NCI-H510A treated with DMSO at 0.1 percent for 48 hours (cell line): ENCODE results near the gene RGN.
A peak's percentile ranks its signal among the peaks of the same experiment; 100 is the strongest.
"Not testable (repeated sequence)": the region's sequence is repeated elsewhere in the genome, so short reads cannot be mapped to it uniquely, and the experiment has no call there.

Experiments used
- DNase-seq: peaks from one replicate; lab custom pipeline; 2025; lab: John Stamatoyannopoulos, UW

Gene RGN

DNA sequence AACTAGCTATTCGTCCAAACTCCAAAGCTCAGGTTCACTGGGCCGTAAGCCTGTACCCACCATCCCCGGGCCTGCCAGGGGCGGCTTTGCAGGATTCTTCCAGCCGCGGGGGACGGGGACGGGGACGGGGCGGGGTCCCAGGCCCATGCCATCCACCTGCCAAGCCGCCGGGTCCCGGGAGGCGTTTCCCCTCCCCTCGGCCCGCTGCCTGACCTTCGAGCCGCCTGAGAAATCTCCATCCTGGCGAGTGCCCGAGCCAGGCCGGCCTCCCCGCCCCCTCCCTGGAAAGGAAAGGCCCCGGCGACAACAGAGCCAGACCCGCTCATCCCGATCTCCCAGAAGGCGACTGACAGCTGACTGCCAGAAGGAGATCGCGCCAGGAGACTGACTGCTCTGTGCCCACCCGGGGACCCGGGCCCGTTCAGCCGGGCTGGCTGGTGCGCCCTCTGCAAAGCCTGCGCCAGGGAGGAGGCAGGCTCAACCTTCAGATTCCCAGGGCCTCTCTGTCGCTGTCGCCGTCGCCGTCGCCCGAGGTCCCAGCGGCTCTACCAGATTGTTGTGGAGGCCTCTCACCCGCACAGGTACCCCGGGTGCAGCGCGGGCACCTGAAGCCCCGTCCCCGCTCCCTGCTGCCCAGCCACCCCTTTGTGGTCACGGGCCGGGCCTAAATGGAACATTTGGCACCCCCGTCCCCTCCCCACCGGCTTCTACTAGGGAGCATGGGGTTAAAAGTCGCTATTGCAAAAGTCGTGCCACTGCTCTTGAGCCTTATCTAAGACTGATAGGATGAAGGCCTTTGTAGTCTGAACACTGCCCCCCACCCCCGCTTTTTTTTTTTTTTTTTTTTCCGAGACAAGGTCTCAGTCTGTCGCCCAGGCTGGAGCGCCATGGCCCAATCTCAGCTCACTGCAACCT lies at the start of gene RGN:
Gene RGN, plus strand, starts transcription at position 315 of the 915 bp plus-strand sequence. CDS start 2,702 bp downstream, outside the sequence.
- DNase-seq = no peak

GRCh38 chrX:47030339-47030738 lies 47.9 kb upstream of the RGN start:
- peak; percentile 48 for DNase-seq

GRCh38 chrX:47047989-47048388 lies 30.3 kb upstream of the RGN start:
- DNase-seq = no peak

DNA sequence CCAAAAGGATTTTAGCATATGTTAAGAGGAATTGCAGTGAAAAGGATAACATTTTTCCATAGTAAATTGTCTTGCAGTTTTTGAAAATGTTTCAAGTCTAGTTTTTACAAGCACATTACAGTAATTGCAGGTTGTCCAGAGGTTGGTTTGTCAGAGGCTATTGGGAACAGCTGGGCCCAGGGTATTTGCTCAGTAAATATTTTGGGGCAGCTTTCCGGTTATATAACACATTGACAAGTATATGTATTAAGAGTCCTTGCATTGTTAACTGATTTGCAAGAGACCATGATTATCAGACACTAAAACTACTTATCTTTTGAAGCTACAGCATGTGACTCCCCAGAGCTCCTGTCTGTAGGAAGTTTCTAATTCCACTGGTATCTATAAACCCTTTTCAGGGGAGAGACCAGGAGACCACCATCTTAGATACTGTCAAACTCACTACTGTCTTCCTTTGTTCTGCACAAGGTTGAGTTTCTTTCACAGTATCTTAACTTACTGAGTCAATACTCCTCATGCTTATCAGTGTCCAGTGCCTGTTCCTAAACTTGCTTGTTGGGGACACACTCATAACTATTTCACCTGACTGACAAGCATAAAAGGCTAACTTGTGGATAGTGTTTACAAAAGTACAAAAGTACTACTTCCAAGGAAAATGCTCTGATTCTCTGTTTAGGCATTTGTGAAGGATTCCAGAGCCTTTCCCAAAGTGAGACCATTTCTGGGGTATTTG lies 18.9 kb upstream of the RGN start:
- DNase-seq = no peak

GRCh38 chrX:47060708-47061107 lies 17.5 kb upstream of the RGN start:
- no peak for DNase-seq

GRCh38 chrX:47061238-47061919 lies 16.9 kb upstream of the RGN start:
- DNase-seq = no peak

DNA sequence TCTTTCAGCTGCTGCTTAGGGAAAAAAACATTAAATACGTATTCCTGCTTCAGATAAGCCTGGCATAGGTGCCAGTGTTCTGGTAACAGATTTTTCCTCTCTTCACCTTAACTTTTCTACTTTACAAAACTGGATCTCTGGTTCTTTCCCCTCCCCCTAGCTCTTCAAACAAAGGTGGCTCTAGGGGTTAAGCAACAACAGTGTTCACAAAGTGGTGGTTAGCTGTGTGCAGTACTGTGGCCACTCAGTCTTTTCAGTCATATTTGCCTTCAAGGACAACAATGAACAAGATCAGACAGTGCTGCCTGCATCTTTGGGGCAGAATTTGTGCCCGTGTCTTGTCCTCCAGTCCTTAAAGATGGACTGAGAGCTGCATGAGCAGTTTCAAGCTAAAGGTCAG lies 15.1 kb upstream of the RGN start:
- DNase-seq = no peak

DNA sequence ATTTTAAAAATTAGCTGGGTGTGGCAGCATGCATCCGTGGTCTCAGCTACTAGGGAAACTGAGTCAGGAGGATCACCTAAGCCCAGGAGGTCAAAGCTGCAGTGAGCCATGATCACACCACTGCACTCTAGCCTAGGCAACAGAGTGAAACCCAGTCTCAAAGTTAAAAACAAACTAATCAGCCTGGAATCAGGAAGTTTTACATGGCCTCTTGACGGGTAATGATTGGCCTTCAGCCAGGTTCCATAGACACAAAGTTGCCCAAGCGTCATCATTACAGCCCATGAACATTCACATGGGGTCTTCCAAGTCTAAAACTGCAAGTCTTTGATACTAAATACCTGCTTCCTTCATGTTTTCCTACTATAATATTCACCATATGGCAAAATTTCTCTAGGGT lies 10.0 kb upstream of the RGN start:
- DNase-seq = no peak

DNA sequence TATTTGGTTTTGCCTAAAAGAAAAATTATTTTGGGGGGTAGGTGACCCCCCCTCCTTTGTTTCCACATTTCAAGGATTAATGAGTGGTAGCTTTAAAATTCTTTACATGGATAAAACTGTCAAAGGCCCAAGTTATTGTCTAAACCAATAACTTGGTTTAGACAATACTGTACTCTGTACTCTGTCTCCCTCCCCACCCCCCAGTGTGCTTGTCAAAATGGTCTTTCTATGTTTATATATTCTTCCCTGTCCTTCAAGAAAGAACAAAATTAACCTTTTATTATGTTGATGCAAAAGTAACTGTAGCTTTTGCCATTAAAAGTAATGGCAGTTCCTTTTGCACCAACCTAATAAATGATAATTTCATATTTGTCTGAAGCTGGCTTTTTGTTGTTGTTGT lies 9.5 kb upstream of the RGN start:
- DNase-seq = no peak

DNA sequence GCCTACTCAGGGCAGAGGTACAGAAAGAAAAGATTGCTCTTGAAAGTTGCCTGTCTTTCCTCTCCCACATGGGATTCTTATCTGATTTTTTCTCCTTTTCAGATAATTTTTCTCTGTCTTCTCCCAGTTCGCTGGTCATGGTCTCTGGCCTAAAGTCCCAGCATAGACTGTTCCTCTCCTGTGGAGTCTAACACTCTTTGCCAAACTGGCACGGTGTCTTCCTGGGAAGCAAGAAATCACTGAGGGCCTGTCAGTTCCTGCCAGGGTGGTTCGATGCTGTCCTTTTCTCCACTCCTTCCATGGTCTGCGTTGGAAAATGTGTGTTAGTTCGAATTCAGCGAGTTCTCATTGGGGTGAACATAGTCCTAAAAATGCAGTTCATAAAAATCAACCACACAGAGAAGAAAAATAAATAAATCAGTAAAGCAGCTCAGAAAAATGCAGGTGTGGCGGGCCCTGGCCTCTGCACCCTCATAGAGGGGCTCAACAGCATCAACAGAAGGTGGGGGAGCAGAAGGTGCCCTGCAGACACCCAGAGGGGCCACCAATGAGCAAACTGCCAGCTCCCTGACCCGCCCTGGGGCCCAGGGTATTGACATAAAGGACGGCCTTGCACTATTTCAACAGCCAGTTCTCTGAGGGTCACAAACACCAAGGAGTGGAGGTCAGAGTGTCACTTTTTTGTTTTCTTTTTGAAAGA lies 2.1 kb downstream of the RGN start:
- DNase-seq = no peak

DNA sequence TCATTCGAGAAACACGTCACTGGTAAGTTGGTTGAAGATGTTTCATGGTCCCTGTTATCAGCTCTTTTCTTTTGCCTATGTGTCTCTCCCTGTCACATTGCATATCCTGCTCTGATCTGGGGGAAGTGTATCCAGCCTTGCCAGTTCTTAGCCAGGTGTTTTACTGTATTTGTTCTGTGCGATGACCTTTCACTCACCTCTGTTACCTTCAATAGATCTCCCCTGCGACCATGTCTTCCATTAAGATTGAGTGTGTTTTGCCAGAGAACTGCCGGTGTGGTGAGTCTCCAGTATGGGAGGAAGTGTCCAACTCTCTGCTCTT lies 2.6 kb downstream of the RGN start:
- DNase-seq = no peak

- DNase-seq = no peak
Measured at GRCh38 chrX:47091149-47091775, 13.0 kb downstream of the RGN start.

DNA sequence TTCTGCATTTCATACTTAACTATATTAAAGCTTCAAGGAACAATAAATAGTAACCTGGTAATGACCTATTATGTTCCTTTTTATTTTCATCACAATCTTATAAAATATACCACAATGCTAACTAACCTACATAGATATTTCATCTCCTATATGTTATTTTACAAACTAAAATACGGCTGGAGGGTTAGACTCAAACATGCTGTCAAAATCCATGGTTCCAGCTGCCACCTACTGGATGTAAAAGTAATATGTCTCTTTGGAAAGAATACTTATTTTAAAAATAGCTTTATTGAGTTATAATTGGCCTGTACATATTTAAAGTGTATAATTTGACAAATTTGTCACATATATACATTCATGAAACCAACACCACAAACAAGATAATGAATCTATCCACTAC lies 15.0 kb downstream of the RGN start:
- DNase-seq = peak; percentile 15

DNA sequence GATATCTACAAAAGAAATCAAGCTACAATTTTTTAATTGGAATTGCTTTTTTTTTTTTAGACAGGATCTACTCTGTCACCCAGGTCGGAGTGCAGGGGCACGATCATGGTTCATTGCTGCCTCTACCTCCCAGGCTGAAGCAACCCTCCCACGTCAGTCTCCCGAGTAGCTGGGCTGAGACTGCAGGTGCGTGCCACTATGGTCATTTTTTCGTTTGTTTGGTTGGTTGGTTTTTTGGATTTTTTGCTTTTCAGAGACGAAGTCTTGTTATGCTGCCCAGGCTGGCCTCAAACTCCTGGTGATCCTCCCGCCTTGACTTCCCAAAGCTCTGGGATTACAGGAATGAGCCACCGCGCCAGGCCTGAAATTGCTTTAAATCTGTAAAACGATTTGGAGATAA lies 15.6 kb downstream of the RGN start:
- DNase-seq = no peak

DNA sequence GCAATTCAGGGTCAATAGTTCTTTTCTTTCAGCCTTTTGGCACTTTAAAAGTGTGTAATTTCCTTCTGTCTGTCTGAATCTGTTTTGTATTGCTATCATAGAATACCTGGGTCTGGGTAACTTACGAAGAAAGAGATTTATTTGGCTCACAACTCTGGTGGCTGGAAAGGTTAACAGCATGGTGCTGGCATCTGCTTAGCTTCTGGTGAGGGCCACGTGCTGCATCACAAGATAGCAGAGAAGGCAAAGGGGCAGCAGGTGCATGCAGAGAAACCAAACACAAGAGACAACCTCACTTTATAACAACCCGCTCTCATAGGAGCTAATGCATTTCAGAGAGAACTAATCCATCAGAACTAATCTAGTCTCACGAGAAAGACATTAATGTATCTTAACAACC lies 18.8 kb downstream of the RGN start:
- DNase-seq = no peak

GRCh38 chrX:47098338-47099094 lies 20.3 kb downstream of the RGN start:
- DNase-seq = no peak

DNA sequence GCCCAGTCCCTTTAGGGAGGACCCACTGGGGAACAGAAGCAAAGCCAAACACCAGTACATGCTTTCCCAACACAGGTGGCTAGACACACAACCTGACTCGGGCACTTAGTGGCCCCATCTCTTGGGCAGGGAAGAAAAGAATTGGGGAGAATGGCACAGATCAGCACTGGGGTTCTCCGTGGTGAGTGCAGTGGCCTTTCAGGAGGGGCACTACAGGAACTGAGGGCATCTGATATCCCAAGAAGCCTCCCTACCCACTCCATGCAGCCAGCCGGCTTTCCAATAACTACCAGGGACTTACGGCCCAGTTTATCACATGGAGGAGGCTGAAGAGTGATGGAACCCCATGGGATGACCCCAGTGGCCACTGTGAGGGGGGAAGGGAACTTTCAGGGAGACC lies 23.0 kb downstream of the RGN start:
- no peak for DNase-seq

- not testable (repeated sequence) for DNase-seq
Measured at GRCh38 chrX:47110936-47111615, 32.8 kb downstream of the RGN start.

DNA sequence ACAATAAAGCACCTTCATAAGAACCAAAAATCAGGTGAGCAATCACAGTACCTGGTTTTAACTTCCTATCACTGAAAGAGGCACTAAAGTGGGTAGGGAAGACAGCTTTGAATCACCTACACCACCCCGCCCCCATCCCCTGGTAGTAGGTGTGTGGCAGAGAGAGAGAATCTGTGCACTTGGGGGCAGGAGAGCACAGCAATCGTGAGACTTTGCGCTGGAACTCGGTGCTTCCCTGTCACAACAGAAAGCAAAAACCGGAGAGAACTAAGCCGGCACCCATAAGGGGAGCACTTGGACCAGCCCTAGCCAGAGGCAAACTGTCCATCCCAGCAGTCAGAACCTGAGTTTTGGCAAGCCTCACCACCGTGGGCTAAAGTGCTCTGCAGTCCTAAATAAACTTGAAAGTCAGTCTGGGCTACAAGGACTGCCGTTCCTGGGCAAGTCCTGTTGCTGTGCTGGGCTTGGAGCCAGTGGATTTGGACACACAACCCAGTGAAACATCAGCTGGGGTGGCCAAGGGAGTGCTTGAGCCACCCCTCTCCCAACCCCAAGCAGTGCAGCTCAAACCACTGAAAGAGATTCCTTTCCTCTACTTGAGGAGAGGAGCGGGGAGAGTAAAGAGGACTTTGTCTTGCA lies 34.2 kb downstream of the RGN start:
- no peak for DNase-seq

DNA sequence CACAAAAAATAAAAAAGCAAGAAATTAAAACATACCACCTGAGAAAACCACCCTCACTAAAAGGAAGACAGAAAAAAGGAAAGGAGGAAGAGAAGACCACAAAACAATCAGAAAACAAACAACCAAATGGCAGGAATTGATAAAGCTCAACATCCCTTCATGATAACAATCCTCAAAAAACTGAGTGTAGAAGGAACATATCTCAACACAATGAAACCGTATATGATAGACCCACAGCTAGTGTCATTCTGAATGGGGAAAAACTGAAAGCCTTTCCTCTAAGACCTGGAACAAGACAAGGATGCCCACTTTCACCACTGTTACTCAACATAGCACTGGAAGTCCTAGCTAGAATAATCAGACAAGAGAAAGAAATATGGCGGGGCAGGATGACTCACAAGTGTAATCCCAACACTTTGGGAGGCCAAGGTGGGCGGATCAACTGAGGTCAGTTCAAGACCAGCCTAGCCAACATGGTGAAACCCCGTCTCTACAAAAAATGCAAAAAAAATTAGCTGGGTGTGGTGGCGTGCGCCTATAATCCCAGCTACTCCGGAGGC lies 38.4 kb downstream of the RGN start:
- DNase-seq = not testable (repeated sequence)
